GM18502 (cell line): ENCODE measurements around the gene RUSC1.
"Not testable (repeated sequence)": the region's sequence is repeated elsewhere in the genome, so short reads cannot be mapped to it uniquely, and the experiment has no call there.

Experiments
- ATAC-seq: cut with Tn5 transposase; IDR thresholded peaks from one replicate; pipeline ENCODE4 v1.9.1; 2021; ENCODE audit warnings: mild to moderate bottlenecking; ENCODE audit not compliant: unreplicated experiment, poor library complexity

RUSC1 gene

DNA sequence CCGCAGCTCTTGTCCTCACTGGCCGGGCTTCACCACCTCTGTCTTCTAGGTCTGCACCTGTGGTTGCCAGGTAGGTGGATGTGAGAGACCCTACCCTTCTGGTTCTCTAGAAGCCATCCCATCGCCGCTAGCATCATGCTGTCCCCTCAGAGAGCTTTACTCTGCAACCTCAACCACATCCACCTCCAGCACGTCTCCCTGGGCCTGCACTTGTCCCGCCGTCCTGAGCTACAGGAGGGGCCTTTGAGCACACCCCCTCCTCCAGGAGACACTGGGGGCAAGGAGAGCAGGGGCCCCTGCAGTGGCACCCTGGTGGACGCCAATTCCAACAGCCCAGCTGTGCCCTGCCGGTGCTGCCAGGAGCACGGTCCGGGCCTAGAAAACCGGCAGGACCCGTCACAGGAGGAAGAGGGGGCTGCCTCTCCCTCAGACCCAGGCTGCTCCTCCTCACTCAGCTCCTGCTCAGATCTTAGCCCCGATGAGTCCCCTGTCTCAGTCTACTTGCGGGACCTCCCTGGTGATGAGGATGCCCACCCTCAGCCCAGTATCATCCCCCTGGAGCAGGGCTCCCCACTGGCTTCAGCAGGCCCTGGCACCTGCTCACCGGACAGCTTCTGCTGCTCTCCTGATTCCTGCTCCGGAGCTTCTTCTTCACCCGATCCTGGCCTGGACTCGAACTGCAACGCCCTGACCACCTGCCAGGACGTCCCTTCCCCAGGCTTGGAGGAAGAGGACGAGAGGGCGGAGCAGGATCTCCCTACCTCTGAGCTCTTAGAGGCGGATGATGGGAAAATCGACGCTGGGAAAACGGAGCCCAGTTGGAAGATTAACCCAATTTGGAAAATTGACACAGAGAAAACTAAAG, 1.2 kb downstream of the RUSC1 start:
- no peak for ATAC-seq

DNA sequence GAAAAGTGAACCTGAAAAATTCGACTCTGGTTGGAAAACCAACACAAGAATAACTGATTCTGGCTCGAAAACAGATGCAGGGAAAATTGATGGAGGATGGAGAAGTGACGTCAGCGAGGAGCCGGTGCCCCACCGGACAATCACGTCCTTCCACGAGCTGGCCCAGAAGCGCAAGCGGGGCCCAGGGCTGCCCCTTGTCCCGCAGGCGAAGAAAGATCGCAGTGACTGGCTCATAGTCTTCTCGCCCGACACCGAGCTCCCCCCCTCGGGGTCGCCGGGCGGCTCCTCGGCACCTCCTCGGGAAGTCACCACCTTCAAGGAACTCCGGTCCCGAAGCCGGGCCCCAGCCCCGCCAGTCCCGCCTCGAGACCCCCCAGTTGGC, 1.9 kb downstream of the RUSC1 start:
- no peak for ATAC-seq

DNA sequence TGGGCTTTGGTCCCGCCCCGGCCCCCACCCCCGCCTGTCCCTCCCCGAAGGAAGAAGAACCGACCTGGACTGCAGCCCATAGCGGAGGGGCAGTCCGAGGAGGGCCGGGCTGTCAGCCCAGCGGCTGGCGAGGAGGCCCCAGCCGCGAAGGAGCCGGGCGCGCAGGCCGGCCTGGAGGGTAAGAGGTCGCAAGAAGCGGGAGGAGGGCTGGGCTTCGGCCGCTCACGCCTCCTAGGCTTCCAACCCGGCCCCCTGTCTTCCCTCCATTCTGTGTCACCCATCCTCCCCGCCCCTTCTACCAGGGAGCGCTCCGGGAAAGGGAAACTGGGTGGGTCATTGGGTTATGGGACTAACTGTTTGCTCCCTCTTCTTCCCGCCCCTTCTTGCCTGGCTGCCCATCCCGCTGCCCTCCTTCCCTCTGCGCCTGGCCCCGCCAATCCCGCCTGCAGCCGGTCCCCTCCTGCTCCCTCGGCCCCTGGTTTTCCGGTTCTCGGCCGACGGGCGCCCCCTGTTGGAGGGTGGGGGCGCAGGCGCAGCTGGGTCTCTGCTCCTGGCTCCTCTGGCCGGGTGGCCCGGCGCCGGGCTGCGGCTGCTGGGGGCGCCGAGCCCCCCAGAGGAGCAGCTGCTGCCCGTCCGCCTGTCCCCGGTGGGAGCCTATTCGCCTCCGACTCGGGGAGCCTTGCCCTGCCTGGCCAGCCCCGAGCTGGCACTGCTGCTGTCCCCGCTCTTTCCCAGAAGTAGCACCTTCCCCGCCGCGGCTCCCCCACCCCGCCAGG, 2.4 kb downstream of the RUSC1 start:
- peak; percentile 51 for ATAC-seq

DNA sequence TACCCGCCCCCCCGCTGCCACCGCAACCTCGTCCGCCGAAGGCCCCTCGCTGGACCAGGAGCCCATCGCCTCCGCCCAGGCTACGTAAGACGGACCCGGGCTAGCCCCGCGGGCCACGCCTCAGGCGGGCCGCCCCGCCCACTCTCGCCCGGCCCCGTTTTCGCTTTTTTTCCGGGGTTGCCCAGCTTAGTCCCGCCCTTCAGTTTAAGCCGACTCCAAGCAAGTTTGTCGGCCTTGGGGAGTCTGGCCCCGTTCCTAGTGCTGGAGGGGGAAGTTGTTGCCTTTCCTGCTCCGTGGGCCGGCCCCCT, 3.0 kb downstream of the RUSC1 start:
- ATAC-seq: peak; percentile 47

DNA sequence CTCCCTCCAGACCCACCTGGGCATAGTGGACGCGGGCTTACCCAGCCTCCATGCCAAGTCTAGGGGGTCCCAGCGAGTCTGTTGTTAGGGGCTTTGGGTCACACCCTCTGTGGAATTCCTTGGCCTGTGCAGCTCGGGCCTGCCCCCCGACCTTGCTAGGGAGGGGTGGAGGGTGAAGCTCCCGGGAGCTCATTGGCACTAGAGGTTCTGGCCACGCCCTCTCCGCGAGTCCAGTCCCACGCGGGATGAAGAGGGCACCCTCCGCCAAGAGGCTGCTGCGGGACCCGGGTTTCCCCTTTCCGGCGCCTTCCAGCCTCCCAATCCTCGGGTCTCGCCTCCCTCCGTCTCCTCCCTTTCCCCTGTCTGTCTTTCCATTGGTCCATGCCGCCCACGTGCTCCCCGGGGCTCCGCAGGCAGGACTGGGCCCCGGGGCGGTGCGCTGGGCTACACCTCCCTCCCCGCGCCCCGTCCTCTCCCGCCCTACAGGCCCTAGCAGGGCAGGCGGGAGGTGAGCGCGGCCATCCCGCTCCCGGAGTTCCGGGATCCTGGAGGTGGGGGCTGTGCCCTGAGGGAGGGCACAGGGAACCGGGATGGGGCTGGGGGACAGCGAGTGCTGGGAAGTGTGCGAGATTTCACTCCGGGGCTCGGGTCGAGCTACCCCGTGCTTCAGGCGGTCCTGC, 3.5 kb downstream of the RUSC1 start:
- peak; percentile 64 for ATAC-seq

DNA sequence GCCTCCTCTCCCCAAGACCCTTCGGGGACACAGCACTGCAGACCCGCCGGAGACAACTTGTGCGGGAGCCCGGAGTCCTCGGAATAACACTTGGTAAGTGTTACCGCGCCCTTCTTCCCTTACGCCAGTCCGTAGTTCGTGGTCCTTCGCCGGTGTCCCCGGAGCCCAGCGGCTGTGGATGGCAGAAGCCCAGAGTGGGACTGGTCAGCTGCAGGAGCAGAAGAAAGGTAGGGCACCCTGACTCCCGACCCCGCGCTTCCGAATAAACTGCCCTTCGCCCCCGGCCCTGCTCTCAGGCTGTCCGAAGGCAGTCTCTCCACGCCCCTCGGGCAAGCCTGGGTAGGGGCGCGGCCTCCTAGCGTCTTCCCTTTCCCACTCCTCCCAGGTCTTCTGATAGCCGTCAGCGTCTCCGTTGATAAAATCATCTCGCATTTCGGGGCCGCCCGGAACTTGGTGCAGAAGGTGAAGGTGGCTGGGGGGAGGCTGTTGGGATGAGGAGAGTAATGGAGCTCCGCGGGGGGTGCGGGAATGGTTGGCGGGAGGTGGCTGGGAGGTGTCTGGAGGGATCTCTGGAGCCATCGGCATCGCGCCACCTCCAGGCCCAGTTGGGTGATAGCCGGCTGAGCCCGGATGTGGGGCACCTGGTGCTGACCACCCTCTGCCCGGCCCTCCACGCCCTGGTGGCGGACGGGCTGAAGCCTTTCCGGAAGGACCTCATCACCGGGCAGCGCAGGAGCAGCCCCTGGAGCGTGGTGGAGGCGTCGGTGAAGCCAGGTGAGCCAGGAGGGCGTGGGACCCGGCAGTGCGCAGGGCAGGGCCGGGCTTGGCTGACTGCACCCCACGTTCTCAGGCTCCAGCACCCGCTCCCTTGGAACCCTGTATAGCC, 4.3 kb downstream of the RUSC1 start:
- ATAC-seq: no peak

DNA sequence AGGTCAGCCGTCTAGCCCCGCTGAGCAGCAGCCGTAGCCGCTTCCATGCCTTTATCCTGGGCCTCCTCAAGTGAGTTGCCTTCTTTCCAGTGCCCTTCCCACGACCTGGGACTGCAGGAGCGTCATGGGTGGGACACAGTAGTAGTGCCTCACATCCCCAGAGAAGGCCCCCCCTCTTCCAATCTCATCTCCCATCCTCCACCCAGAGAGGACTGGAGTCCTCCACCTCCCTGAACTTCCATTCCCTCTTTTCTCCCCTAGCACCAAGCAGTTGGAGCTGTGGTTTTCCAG, 4.9 kb downstream of the RUSC1 start:
- no peak for ATAC-seq

DNA sequence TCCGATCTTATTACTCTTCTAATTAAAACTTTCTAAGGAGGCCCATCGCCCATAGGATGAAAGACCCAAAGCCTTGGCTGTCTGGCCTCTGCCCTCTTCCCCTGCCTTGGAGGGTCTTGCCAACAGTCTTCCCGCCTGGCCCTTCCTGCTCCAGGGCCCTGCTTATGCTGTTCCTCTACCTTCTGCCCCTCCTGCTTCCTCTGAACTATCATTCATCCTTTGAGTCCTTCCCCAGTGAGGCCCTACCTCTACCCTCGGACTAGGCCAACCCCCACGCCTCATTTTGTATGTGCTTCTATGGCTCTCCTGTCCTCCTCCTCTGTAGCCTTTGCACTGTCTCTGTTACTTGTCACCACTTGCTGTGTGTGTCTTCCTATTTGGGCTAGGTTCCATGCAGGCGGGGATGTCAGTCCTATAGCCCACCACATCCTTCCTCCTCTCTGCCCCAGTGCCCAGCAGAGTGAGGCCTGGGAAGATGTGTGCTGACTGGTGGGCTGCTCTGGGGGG, 5.4 kb downstream of the RUSC1 start:
- ATAC-seq: no peak

DNA sequence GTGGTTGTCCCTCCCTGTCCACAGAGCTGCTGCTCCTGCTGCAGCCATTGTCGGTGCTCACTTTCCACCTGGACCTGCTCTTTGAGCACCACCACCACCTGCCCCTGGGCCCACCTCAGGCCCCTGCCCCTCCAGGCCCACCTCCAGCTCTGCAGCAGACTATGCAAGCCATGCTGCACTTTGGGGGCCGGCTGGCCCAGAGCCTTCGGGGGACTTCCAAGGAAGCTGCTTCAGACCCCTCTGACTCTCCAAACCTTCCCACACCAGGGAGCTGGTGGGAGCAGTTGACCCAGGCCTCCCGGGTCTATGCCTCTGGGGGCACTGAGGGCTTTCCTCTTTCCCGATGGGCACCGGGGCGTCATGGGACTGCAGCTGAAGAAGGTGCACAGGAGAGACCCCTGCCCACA, 5.9 kb downstream of the RUSC1 start:
- ATAC-seq: no peak

DNA sequence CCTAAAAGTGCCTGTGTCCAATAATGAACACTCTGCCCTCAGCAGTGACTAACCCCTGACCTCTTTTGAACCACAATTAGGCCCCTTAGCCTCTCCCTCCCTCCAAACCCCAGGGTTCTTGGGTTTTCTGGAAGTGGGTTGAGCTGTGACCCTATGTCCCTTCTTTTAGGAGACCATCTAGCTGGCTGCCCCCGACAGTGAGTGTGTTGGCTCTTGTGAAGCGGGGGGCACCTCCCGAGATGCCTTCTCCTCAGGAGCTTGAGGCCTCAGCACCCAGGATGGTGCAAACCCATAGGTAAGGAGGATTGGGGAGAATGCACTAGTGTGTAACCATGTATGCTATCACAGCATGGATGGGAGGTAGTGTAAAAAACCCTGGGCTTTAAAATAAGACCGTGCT, 7.3 kb downstream of the RUSC1 start:
- no peak for ATAC-seq

DNA sequence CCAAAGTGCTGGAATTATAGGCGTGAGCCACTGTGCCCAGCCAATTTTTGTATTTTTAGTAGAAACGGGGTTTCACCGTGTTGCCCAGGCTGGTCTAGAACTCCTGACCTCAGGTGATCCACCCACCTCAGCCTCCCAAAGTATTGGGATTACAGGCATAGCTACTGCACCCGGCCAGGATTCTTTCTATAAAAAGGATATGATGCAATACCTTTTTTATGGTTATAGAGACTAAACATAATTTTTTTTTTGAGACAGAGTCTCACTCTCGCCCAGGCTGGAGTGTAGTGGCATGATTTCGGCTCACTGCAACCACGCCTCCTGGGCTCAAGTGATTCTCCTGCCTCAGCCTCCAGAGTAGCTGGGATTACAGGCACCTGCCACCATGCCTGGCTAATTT, 8.2 kb downstream of the RUSC1 start:
- ATAC-seq: not testable (repeated sequence)

DNA sequence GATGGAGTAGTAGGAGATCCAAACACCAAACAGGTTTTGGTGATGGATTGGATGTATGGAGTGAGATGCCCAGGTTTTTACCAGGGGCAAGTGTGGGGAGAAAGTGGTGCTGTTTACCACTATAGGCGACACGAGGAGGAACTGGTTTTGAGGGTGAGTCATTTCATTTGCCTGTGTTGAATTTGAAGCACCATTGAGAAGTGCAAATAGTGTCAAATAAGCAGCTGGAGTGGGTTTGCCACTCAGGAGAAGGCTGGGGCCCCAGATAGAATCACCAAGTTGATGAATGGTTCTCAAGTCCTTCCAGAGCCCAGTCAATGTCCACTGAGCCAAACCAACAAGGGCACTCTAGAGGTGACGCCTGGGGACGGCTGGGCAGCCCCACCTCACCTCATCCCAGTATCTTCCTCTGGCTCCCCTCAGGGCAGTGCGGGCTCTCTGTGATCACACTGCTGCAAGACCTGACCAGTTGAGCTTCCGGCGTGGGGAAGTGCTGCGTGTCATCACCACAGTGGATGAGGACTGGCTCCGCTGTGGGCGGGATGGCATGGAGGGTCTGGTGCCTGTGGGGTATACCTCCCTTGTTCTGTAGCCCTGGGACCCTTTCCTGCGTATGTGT, 9.4 kb downstream of the RUSC1 start:
- no peak for ATAC-seq

DNA sequence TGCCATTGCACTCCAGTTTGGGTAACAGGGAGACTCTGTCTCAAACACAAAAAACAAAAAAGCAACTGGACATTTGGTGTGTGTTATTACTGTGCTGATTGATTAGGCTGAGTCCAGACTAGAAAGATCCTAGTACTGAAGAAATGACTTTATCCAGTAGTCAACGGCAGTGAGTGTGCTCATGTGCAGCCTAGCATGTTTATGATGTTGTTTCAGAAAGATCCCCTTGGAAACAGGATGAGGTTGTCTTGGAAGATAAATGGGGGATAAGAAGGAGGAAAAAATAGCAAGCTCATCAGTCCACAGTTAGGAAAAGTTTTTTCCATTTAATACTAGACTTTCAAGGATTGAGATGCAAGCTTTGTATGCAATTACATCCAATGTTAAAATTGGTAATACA, 14.3 kb downstream of the RUSC1 start:
- ATAC-seq: no peak

DNA sequence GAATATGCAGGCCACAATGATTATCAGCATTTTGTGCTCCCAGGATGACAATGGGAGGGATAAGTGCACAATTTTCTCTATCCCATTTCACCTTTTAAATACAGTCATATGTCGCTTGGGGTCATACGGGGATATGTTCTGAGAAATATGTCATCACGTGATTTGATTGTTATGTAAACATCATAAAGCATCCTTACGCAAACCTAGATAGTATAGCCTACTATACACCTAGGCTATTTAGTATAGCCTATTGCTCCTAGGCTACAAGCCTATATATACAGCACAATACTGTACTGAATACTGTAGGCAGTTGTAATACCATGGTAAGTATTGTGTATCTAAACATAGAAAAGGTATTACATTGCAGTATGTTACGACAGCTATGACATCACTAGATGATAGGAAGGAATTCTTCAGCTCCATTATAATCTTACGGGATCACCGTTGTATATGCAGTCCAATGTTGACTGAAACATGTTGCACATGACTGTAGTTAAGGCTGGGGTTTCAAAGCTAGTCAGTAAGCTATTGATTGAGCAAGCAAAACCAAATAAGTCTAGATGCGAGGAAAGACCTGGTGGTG, 18.9 kb downstream of the RUSC1 start:
- ATAC-seq: no peak

DNA sequence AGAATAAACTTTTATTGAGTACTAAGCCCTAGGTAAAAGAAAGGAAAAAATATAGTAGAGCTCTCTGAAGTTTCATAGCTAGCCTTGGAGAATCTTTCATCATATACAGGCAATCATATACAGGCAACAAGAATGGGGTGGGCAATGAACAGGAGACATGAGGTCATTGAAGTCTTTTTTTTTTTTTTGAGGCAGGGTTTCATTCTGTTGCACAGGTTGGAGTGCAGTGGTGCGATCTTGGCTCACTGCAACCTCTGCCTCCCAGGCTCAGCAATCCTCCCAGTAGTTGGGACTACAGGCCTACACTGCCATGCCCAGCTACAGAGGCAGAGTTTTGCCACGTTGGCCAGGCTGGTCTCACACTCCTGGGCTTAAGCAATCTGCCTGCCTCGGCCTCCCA, 22.1 kb downstream of the RUSC1 start:
- ATAC-seq: no peak

DNA sequence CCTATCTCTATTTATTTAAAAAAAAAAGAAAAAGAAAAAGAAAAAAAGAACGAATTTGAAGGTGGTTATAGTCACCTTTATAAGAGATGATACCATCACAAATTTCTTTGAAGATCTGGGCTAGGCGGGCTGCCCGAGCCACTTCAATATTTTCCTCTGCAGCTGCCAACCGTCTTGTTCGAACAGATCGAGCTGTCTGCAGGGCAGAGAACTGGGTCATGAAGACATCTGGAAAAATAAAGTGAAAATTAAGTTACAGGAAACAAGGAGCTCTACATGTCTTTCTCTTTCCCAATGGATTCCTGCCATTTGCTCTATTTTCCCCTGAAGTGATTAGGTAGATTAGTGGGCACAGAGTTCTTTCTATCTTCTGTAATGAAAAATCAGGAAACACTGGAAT, 31.9 kb downstream of the RUSC1 start:
- no peak for ATAC-seq

DNA sequence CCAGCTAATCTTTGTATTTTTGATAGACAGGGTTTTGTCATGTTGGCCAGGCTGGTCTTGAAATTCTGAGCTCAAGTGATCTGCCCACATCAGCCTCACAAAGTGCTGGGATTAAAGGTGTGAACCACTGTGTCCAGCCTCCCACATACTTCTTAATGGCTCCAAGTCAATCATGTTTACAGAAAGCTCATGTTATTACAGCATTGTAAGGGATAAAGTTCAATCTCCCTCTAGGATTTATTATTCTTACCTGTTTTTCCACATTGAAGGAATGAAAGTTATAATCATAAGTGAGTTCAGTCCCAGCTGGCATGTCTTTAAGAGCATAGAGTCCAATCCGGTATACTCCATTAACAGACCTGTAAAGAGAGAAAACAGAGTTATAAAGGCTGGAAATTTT, 39.4 kb downstream of the RUSC1 start:
- ATAC-seq: no peak

DNA sequence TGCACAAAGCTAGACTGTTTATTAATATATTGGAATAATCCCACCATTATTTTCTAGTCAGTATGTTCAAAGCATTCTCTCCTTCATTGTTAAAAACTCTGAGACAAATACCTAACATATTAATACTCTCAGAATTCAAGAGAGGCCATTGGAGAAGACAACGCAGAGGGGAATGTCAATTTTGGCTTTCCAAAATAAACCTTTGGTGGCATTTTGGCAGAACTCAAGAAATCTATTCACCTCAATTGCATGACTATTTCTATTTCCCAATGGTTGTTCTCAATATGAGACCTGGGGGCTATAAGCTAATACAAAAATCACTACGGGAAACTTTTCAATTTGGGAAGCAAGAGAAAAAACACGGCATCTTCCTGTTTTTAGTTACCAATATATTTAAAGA, 58.5 kb downstream of the RUSC1 start:
- ATAC-seq: no peak

DNA sequence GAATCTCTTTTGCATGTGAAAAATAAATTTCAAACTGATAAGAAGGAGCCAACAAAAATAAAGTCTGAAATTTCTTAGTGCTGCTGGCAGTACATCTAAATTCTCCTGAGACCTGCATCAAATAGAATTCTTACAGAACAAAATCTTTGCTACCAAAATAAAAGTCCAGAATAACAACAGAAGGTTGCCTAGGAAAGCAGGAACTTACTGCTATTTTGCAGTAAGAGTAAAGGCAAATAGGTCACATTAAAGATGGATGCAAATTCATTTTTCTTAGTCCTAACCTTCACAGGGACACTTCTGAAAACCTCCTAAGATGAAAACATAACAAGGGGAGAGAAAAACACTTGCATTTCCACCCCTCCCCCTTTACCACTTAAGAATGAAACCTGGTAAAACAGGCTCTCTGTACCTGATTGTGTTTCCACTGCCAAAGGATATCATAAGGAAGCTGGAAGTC, 59.0 kb downstream of the RUSC1 start:
- no peak for ATAC-seq
